SJCRH30 (cell line): Measurements from ENCODE around the gene CCNI. TPM values are rescaled to one million over a fixed set of nuclear protein-coding genes. Genes with fewer than 3 reads are reported as not detected.
A peak's percentile ranks its signal among the peaks of the same experiment; 100 is the strongest.

Experiments used
- DNase-seq, 2 experiments: peaks; one replicate each; pipeline ENCODE4 v3.0.0-alpha.2; 2015 to 2020
- H3K27ac ChIP-seq: fragments of 250-450 bp; sonication (Bioruptor Pico); 2 replicates; pipeline ENCODE4 v1.5.1; 2020; ENCODE audit warnings: mild to moderate bottlenecking, moderate library complexity
- H3K27me3 ChIP-seq: fragments of 250-450 bp; sonication (Bioruptor Pico); 2 replicates; pipeline ENCODE4 v1.5.1; 2020; ENCODE audit warnings: mild to moderate bottlenecking, moderate library complexity
- H3K36me3 ChIP-seq: fragments of 250-450 bp; sonication (Bioruptor Pico); 2 replicates; pipeline ENCODE4 v1.5.1; 2020; ENCODE audit warnings: mild to moderate bottlenecking, moderate library complexity
- H3K4me1 ChIP-seq: fragments of 250-450 bp; sonication (Bioruptor Pico); 2 replicates; pipeline ENCODE4 v1.5.1; 2020; ENCODE audit warnings: mild to moderate bottlenecking, moderate library complexity
- H3K4me3 ChIP-seq: fragments of 250-450 bp; sonication (Bioruptor Pico); 2 replicates; pipeline ENCODE4 v1.5.1; 2020; ENCODE audit warnings: mild to moderate bottlenecking, moderate library complexity
- H3K9me3 ChIP-seq: fragments of 250-450 bp; sonication (Bioruptor Pico); replicated peaks from 2 replicates; pipeline ENCODE4 v1.5.1; 2020; ENCODE audit warnings: mild to moderate bottlenecking, moderate library complexity
- total RNA-seq: library from RNA; depleted of rRNA; stranded (reverse); fragments of >200 nt; shearing (Covaris generic); gene quantifications from 2 replicates; pipeline ENCODE4 v1.2.3, GENCODE V29; 2014

Gene CCNI
- total RNA-seq, 1 experiment from 2014 or later, result 371 TPM

DNA sequence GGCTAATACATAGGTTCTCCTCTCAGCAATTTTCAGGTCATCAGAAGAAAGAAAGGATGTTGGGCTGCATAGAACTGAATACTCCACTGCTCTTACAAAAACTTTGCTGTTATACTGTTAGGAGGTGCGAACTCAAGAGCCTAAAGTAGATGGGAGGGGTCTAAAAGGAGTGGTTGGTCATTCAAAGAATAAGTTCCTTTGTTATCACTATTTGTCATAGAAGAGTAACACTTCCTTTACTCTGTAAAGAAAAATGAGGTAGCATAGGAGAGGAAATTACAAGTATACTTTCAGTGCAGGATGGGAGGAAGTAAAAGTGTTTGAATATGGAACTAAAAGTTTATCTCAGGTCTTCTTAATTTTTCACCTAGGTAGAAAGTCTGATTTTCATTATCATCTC lies 61.5 kb downstream of the CCNI start:
- Histone ChIP-seq H3K9me3 (no peaks in the 10 kb centered on the region), H3K27ac (no peak overlapping the region), H3K27me3 (no peaks in the 10 kb centered on the region), H3K36me3 (peaks cover 69% of the 10 kb centered on the region), H3K4me1 (peaks cover 26% of the 10 kb centered on the region), H3K4me3 (no peak overlapping the region)
- no peak for DNase-seq

DNA sequence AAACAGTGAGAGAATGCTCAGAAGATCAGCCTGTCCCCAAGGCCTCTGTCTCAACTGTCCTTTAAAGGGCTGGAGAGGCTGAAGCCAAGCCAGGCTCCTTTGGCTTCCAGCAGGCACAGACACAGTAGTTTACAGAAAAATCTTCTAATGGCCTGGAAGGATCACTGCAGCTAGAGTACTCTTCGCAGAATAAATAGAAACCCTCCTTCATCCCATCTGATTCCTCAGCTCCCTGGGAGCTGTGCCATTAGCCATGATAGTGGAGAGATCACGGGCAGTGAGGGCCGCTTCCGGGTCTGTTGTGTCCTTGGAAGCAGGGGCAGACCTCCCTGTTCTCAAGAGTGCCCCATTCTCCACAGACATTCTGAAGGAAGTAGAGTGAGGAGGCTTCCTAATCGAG lies 63.1 kb downstream of the CCNI start:
- DNase-seq, result no peak
- no peaks in the 10 kb centered on the region for H3K27me3 ChIP-seq
- H3K27ac ChIP-seq, result no peak overlapping the region
- peaks cover 69% of the 10 kb centered on the region for H3K36me3 ChIP-seq
- no peaks in the 10 kb centered on the region for H3K9me3 ChIP-seq
- peaks cover 39% of the 10 kb centered on the region for H3K4me1 ChIP-seq
- no peak overlapping the region for H3K4me3 ChIP-seq

DNA sequence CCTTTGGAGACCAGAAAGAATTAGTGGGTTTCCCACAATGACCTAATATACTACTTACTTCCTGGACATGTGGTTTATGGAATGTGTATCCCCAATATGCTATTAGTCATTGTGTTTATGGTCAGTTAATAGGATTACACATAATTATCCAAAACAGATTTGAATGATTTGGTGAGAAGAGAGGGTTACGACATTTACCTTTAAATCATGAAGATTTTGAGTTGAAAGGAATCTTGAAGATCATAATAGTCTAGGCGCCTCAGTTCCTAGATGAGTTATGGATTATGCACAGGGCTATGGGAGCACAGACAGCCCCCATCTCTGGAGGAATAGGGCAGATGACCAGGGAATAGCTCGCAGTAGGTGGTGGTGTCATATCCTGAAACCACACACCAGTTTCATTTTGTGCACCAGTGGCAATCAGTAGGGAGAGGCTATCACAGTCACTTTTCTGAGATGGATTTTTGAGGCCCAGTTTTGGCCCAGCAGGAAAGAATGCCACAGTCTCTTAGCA lies 64.9 kb downstream of the CCNI start:
- Histone ChIP-seq H3K27ac (peak overlapping the region; percentile 79), H3K4me3 (peak overlapping the region; percentile 12), H3K27me3 (no peaks in the 10 kb centered on the region), H3K4me1 (peaks cover 56% of the 10 kb centered on the region), H3K36me3 (peaks cover 62% of the 10 kb centered on the region), H3K9me3 (no peaks in the 10 kb centered on the region)
- peak; percentile 74 to 85 for DNase-seq

DNA sequence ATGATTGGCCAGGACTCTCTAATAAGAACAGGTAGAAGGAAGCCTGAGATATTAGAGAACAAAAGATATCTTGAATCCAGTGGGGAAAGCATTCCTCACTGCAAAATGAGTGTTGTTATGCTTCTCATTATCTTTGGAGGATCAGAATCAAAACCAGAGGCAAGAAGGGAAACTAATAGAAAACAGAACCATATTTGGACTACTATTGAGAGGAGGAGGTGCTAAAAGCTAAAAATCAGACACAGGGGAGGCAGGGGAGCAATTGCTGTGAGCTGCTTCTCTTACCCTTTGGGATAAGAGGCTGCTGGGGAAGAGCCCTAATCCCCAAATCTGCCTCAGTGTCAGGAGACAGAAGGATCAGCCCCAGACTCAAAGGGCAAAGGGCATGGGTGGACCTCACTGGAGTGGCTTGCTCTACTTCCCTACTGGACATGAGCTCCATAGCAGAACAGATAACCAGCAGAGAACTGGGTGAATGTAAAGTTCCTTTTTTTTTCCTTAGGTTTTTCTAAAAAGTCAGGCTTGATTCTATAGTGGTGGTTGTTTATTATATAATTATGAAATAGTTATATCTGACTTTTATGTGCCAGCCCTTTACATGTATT lies 66.2 kb downstream of the CCNI start:
- no peak for DNase-seq
- Histone ChIP-seq H3K27ac (peak overlapping the region; percentile 79; the same call in 1 of the 2 replicates), H3K36me3 (peaks cover 62% of the 10 kb centered on the region), H3K4me3 (no peak overlapping the region), H3K27me3 (no peaks in the 10 kb centered on the region), H3K9me3 (no peaks in the 10 kb centered on the region), H3K4me1 (peaks cover 56% of the 10 kb centered on the region)

DNA sequence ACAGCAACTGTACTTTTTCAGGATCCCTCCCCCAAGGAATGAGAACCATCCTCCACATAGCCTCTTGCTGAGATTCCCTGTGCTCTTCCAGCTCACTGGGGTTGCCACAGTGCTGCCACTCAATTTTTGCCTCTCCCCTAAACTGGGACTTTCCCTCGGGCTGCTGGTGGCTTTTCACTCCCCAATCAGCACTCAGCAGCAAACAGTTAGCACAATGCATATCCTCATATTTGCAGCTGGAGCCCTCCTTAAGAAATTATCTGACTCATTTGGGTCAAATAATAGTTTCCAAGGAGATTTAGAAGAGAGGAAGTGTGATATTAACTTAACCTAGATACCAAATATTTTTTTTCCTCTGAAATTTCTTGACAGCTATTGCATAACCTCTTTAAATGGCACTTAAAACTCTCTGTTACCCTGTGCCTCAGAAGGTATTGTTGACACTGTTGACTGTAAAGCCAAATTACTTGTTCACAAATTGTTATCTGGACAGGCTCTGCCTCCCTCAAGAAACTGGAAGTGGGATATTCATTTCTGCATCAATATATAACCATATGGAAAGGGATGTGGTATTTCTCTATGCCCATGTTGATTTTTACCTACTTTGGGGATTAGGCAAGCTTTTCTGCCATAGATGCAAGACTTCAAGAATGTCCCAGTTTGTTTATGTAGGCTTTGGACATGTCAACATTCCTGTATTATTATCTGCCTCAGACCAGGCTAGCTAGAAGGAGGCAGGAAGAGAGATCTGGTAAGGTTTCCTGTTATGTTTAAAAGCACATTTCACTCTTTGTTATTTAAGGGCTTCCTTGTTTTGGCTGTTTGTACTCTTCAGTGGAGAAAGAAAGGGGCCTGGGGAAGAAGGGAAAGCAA lies 68.2 kb downstream of the CCNI start:
- Histone ChIP-seq H3K9me3 (no peaks in the 10 kb centered on the region), H3K36me3 (peaks cover 65% of the 10 kb centered on the region), H3K27ac (peak overlapping the region; percentile 24; the same call in 1 of the 2 replicates), H3K4me3 (no peak overlapping the region), H3K4me1 (peaks cover 65% of the 10 kb centered on the region), H3K27me3 (no peaks in the 10 kb centered on the region)
- peak; percentile 30 to 71 for DNase-seq

DNA sequence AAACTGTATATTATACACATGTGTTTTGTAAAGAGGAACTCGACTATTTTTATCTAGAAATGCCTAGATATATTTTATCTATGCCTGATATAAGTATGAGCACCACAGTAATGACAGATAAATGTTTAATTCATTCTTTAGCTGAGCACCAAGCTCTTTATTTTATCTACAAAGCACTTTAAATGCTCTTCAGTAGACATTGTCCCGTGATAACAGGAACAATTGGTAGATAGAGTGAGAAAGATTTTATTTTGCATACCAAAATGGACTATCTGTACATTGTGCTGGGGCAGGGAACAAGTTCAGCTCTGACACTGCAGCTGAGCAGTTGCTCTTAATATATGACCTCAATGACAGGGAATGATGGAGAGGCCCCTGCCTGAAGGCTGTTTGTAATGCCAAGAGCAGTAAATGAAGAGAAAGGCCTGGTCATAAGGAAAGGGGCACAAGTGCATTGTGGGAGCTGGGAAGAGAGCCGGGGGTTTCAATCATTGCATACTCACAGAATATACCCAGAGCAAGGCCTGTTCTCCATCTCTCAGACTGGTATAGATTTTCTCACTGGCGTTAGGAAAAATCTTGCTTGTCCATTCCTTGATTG lies 68.9 kb downstream of the CCNI start:
- Histone ChIP-seq H3K4me3 (no peak overlapping the region), H3K4me1 (peaks cover 70% of the 10 kb centered on the region), H3K27ac (no peak overlapping the region; the same call in 1 of the 2 replicates), H3K27me3 (no peaks in the 10 kb centered on the region), H3K9me3 (no peaks in the 10 kb centered on the region), H3K36me3 (peaks cover 58% of the 10 kb centered on the region)
- no peak for DNase-seq

DNA sequence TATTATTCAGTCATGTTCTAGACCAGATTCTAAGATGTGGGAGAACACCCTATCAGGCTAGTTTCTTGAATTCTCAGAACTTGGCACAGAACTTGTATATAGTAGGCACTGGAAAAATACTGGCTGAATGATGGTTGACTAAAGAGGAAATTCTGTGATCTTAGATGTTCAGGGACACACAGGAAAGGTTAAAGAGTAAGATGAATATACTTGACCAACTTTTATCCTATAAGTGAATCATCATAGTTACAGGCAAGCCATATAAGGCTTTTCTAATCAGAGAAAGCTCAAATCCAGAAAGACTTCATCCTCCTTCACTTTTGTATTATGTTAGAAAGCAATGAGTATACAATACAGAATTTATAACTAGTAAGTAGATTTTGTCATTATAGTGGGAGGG lies 72.4 kb downstream of the CCNI start:
- Histone ChIP-seq H3K4me1 (peaks cover 67% of the 10 kb centered on the region), H3K9me3 (no peaks in the 10 kb centered on the region), H3K4me3 (no peak overlapping the region), H3K27ac (no peak overlapping the region), H3K27me3 (no peaks in the 10 kb centered on the region), H3K36me3 (peaks cover 68% of the 10 kb centered on the region)
- DNase-seq, result no peak

DNA sequence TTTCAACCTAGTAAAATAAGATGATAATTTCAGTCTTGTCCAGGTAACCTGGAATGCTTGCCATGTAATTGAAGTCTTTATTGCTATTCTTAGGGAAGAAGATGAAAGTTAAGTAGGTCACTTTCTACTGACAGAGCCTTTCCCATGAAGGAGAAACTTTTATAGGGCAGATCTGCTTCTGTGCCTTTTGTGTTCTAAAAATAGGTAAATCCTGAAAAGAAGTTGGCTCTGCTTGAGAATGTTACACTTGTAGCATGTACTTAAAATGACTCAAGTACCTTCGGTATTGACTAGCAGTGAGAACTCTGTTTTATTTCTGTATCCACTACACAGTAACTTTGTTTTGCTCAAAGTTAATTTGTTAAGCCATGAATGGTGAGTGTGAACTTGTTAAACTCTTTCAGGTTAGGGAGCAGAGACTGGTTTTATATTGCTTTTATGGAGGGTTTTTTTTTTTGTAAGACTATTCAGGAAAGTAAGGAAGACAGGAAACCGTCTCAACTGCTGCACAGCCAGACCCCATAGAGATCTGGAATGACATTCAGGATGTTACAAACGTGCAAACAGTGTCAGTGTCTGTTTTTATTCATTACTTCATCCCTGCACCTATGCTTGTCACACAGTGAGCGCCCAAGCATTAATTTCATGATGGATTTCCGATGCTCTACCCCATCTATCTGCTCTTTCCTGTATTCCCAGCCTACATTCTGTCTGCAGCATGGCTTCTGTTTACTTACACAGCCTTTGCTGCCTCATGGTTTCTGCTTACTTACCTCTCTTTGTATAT lies 73.3 kb downstream of the CCNI start:
- H3K4me3 ChIP-seq, result no peak overlapping the region
- peak in 1 of 2 experiments; percentile 43 for DNase-seq
- H3K27me3 ChIP-seq, result no peaks in the 10 kb centered on the region
- H3K4me1 ChIP-seq, result peaks cover 59% of the 10 kb centered on the region
- no peaks in the 10 kb centered on the region for H3K9me3 ChIP-seq
- H3K36me3 ChIP-seq, result peaks cover 72% of the 10 kb centered on the region
- H3K27ac ChIP-seq, result peak overlapping the region; percentile 87

DNA sequence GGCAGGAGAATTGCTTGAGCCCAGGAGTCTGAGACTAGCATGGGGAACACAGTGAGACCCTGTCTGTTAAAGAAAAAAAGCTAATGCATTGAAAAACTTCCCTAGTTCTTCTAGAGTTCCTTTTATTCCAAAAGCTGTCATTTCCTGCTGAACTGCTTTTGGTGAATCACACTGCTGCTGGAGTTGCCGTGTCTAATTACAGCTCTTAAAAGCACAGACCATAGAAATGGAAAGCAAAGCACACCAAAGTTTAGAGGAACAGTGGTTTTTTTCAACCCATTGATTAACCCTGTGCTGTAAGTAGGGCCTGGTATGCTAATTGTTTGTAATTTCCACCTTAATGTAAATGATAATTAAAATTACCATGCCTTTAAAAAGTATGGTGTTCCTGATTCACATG lies 73.9 kb downstream of the CCNI start:
- H3K36me3 ChIP-seq, result peaks cover 78% of the 10 kb centered on the region
- H3K4me1 ChIP-seq, result peaks cover 53% of the 10 kb centered on the region
- no peaks in the 10 kb centered on the region for H3K27me3 ChIP-seq
- H3K4me3 ChIP-seq, result no peak overlapping the region
- peak overlapping the region; percentile 87 for H3K27ac ChIP-seq
- peak; percentile 60 to 87 for DNase-seq
- no peaks in the 10 kb centered on the region for H3K9me3 ChIP-seq

DNA sequence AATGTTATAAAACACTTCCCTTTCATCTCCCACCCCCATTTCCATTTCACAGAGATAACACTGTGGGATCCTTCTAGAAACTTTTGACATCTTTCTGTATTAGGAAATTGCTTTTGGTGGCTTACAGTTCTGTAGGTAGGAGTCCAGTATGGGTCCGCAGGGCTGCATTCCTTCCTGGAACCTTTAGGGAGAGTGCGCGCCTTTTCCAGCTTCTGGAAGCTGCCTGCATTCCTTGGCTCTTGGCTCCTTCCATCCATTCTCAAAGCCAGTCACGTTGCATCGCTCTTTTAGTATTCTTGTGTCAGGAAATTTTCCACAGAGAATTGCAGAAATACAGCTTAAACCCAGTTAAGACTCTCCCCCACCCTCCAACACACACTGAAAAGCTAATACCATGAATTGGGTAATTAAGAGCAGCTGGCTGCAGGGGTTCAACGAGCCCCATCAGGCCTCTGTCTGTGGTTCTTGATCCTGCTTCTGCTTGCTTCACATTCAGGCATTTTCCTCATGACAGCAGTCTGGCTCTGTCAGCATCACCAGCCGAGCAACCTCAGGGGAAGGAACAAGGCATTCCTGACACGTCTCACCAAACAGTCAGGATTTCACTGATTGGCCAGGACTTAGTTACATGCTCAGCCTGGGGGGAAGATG lies 77.4 kb downstream of the CCNI start:
- H3K4me1 ChIP-seq, result peaks cover 72% of the 10 kb centered on the region
- peak; percentile 17 to 43 for DNase-seq
- peaks cover 62% of the 10 kb centered on the region for H3K36me3 ChIP-seq
- H3K4me3 ChIP-seq, result no peak overlapping the region
- H3K9me3 ChIP-seq, result no peaks in the 10 kb centered on the region
- H3K27me3 ChIP-seq, result no peaks in the 10 kb centered on the region
- no peak overlapping the region for H3K27ac ChIP-seq

DNA sequence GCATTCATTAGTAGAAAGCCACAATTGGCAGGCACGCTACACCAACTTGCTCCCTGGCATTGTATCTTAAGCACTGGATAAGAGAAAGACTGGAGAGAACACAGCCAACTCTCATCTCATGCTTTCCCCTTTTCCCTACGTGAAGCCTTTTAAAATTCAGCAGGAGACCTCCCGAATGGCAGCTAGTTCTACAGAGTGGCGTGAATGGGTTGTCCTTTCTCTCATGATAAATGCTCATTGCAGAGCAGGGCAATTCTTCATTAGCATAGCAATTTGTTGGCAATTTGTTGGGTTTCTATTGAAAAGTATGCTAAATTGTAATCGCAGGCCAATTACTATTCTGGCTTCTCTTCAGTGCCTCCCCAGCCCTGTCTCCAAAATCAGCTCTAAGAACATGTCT lies 78.3 kb downstream of the CCNI start:
- H3K4me3 ChIP-seq, result no peak overlapping the region
- no peak overlapping the region for H3K27ac ChIP-seq
- peaks cover 58% of the 10 kb centered on the region for H3K36me3 ChIP-seq
- DNase-seq, result no peak
- no peaks in the 10 kb centered on the region for H3K9me3 ChIP-seq
- H3K27me3 ChIP-seq, result no peaks in the 10 kb centered on the region
- peaks cover 65% of the 10 kb centered on the region for H3K4me1 ChIP-seq
